Calu3 (cell line): ENCODE results near the gene EIF2S3. TPM values are rescaled to one million over a fixed set of nuclear protein-coding genes. Genes with fewer than 3 reads are reported as not detected.
"Not testable (repeated sequence)": the region's sequence is repeated elsewhere in the genome, so short reads cannot be mapped to it uniquely, and the experiment has no call there.

ENCODE experiments used
- BruUV-seq: library from RNA; stranded (reverse); fragments of 400-500 nt; replicated peaks from 2 replicates; lab custom pipeline; 2021; lab: Mats Ljungman, UMichigan
- CTCF ChIA-PET: fragments of 300-600 bp; sonication (Branson Sonifier 250); formaldehyde crosslinking; loops from one replicate; lab custom pipeline; 2022; ENCODE audit warnings: antibody characterized with exemption; lab: Charles Lee
- DNase-seq: peaks from one replicate; pipeline ENCODE4 v3.0.0; 2022
- H3K27ac Mint-ChIP-seq: one replicate; pipeline ENCODE4 v1.8.0; 2022; ENCODE audit warnings: mixed read lengths; ENCODE audit not compliant: unreplicated experiment
- H3K27me3 Mint-ChIP-seq: one replicate; pipeline ENCODE4 v1.8.0; 2022; ENCODE audit warnings: mixed read lengths; ENCODE audit not compliant: unreplicated experiment
- H3K36me3 Mint-ChIP-seq: one replicate; pipeline ENCODE4 v1.8.0; 2022; ENCODE audit warnings: mild to moderate bottlenecking, moderate library complexity, mixed read lengths; ENCODE audit not compliant: insufficient read depth, unreplicated experiment
- H3K4me1 Mint-ChIP-seq: one replicate; pipeline ENCODE4 v1.8.0; 2022; ENCODE audit warnings: mild to moderate bottlenecking, low read depth, mixed read lengths; ENCODE audit not compliant: unreplicated experiment
- H3K4me3 Mint-ChIP-seq: one replicate; pipeline ENCODE4 v1.8.0; 2022; ENCODE audit warnings: mild to moderate bottlenecking, low read depth, moderate library complexity, mixed read lengths; ENCODE audit not compliant: unreplicated experiment
- H3K9me3 Mint-ChIP-seq: one replicate; pipeline ENCODE4 v1.8.0; 2022; ENCODE audit warnings: low read depth, mixed read lengths; ENCODE audit not compliant: unreplicated experiment
- intact Hi-C: fragments of 100-400 bp; cut with micrococcal nuclease; formaldehyde crosslinking; loops from one replicate; pipeline ENCODE4 v1.10.0; 2022; ENCODE audit not compliant: unreplicated experiment
- total RNA-seq: library from RNA; stranded (reverse); gene quantifications from 2 replicates; pipeline ENCODE4 v1.2.3, GENCODE V29; 2022
- TF ChIP-seq, protein P1 (sequence below): fragments of 200-600 bp; IDR thresholded peaks from one replicate; pipeline ENCODE4 v1.8.0; 2022; ENCODE audit warnings: antibody characterized with exemption; ENCODE audit not compliant: unreplicated experiment

EIF2S3 gene
- total RNA-seq, 1 experiment from 2014 or later = 277 TPM

DNA sequence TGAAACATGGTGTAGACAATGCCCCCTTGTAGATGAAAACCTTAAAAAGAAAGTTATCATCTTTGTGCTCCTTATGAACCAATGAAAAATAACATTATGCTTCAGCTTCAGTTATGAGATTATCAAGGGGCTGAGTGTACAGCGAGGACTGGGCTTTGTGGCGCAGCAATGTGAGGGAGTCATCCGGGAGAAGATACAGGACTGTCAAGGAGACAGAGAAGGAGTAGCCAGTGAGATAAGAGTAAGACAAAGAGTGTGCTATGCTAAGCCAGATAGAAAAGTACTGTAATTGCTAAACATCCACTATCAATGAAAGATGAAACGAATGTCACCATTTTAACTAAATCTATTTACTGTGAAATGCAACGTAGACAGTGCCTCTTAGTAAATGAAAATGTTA is 24.2 kb upstream of the EIF2S3 start:
- Mint-ChIP-seq H3K27ac (no peak overlapping the region), H3K4me1 (no peaks in the 10 kb centered on the region), H3K4me3 (no peak overlapping the region), H3K36me3 (peaks cover 6% of the 10 kb centered on the region), H3K27me3 (no peaks in the 10 kb centered on the region), H3K9me3 (no peaks in the 10 kb centered on the region)
- intact Hi-C loops = no loop called here
- no TSS peak for BruUV-seq
- CTCF ChIA-PET = no interaction called here
- TF ChIP-seq, protein P1, sequence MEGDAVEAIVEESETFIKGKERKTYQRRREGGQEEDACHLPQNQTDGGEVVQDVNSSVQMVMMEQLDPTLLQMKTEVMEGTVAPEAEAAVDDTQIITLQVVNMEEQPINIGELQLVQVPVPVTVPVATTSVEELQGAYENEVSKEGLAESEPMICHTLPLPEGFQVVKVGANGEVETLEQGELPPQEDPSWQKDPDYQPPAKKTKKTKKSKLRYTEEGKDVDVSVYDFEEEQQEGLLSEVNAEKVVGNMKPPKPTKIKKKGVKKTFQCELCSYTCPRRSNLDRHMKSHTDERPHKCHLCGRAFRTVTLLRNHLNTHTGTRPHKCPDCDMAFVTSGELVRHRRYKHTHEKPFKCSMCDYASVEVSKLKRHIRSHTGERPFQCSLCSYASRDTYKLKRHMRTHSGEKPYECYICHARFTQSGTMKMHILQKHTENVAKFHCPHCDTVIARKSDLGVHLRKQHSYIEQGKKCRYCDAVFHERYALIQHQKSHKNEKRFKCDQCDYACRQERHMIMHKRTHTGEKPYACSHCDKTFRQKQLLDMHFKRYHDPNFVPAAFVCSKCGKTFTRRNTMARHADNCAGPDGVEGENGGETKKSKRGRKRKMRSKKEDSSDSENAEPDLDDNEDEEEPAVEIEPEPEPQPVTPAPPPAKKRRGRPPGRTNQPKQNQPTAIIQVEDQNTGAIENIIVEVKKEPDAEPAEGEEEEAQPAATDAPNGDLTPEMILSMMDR = no peak
- DNase-seq = no peak

DNA sequence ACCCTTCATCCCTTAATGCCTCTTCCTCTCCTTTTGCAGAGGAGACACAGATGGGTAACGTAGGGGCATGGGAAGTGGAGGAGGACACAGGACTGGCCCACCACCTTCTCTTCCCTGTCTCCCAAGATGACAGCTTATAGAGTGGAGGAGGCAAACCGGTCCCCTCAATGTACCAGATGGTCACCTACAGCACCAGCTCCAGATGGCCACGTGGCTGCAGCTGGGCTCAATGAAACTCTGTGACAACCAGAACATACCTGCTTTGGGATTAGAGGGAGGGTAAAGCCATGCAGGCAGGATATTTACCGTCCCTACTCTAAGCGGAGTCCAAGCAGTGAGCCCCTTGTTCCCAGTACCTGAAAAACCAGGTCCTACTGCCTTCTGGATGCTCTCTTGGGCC is 20.3 kb upstream of the EIF2S3 start:
- no peak overlapping the region for H3K4me3 Mint-ChIP-seq
- H3K9me3 Mint-ChIP-seq = no peaks in the 10 kb centered on the region
- intact Hi-C loops = no loop called here
- CTCF ChIA-PET = no interaction called here
- DNase-seq = no peak
- H3K36me3 Mint-ChIP-seq = no peaks in the 10 kb centered on the region
- no peaks in the 10 kb centered on the region for H3K4me1 Mint-ChIP-seq
- H3K27ac Mint-ChIP-seq = no peak overlapping the region
- TF ChIP-seq, protein P1 = no peak
- no TSS peak for BruUV-seq
- no peaks in the 10 kb centered on the region for H3K27me3 Mint-ChIP-seq

DNA sequence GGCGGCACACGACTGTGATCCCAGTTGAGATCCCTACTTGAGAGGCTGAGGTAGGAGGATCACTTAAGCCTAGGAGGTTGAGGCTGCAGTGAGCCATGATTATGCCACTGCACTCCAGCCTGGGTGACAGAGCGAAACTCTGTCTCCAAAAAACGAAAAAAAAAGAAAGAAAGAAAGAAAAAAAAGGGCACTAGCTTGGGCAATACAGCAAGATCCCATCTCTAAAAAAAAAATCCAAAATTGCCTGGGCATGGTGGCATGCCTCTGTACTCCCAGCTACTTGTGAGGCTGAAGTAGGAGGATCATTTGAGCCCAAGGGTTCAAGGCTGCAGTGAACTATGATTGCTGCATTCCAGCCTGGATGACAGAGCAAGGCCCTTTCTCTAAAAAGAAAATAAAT is 17.0 kb upstream of the EIF2S3 start:
- no peak for DNase-seq
- no peak overlapping the region for H3K27ac Mint-ChIP-seq
- H3K9me3 Mint-ChIP-seq = no peaks in the 10 kb centered on the region
- no peaks in the 10 kb centered on the region for H3K36me3 Mint-ChIP-seq
- intact Hi-C loops = no loop called here
- no peaks in the 10 kb centered on the region for H3K27me3 Mint-ChIP-seq
- CTCF ChIA-PET = no interaction called here
- TF ChIP-seq, protein P1 = no peak
- H3K4me1 Mint-ChIP-seq = no peaks in the 10 kb centered on the region
- BruUV-seq = no TSS peak
- H3K4me3 Mint-ChIP-seq = no peak overlapping the region

DNA sequence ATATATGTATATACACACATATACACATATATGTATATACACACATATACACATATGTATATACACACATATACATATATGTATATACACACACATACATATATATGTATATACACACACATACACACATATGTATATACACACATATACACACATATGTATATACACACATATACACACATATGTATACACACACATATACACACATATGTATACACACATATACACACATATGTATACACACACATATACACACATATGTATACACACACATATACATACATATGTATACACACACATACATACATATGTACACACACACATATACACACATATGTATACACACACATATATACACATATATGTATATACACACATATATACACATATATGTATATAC is 8.7 kb upstream of the EIF2S3 start:
- H3K27ac Mint-ChIP-seq, H3K27me3 Mint-ChIP-seq, intact Hi-C loops, H3K36me3 Mint-ChIP-seq, H3K4me1 Mint-ChIP-seq, CTCF ChIA-PET, H3K9me3 Mint-ChIP-seq, DNase-seq, BruUV-seq, H3K4me3 Mint-ChIP-seq: not testable (repeated sequence)

DNA sequence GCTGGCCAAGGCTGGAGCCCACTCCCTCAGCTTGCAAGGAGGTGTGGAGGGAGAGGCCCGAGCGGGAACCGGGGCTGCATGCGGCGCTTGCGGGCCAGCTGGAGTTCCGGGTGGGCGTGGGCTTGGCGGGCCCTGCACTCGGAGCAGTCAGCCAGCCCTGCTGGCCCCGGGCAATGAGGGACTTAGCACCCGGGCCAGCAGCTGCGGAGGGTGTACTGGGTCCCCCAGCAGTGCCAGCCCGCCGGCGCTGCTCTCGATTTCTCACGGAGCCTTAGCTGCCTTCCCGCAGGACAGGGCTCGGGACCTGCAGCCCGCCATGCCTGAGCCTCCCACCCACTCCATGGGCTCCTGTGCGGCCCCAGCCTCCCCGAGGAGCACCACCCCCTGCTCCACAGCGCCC is 5.1 kb upstream of the EIF2S3 start:
- BruUV-seq, intact Hi-C loops, DNase-seq: not testable (repeated sequence)

DNA sequence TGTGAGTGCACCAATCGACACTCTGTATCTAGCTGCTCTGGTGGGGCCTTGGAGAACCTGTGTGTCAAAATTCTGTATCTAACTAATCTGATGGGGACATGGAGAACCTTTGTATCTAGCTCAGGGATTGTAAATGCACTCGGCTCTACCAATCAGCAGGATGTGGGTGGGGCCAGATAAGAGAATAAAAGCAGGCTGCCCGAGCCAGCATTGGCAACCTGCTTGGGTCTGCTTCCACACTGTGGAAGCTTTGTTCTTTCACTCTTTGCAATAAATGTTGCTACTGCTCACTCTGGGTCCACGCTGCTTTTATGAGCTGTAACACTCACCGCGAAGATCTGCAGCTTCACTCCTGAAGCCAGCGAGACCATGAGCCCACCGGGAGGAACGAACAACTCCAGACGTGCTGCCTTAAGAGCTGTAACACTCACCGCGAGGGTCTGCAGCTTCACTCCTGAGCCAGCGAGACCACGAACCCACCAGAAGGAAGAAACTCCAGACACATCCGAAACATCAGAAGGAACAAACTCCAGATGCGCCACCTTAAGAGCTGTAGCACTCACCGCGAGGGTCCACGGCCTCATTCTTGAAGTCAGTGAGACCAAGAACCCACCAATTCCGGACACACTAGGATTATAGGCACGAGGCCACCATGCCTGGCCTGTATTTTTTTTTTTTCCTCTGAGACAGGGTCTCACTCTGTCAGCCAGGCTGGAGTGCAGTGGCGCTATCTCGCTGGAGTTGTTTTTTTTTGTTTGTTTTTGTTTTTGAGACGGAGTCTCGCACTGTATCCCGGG is 4.0 kb upstream of the EIF2S3 start:
- H3K4me3 Mint-ChIP-seq, H3K4me1 Mint-ChIP-seq, BruUV-seq, H3K9me3 Mint-ChIP-seq, DNase-seq, H3K27me3 Mint-ChIP-seq, intact Hi-C loops, H3K36me3 Mint-ChIP-seq, H3K27ac Mint-ChIP-seq: not testable (repeated sequence)
- CTCF ChIA-PET = interaction anchor here (0.7 kb wide), 1 partner anchor 894 kb away, joined by 4 read pairs; no protein-coding TSS in a partner anchor

More for the DNA sequence above, 5.1 kb upstream of the EIF2S3 start:
- H3K4me1 Mint-ChIP-seq, H3K36me3 Mint-ChIP-seq, CTCF ChIA-PET, H3K4me3 Mint-ChIP-seq, H3K9me3 Mint-ChIP-seq, H3K27me3 Mint-ChIP-seq, H3K27ac Mint-ChIP-seq: not testable (repeated sequence)
